Kidney (tissue), 14 donors: ENCODE results near the gene ZFP90. TPM values are rescaled to one million over a fixed set of nuclear protein-coding genes. Genes with fewer than 3 reads are reported as not detected.

Experiments used
- DNase-seq, 5 donors: peaks; one replicate each; pipeline ENCODE4 v3.0.0-alpha.2; 2013 to 2020
- FAIRE-seq: peaks from 2 replicates; lab custom pipeline; 2012; peaks lifted over from hg19 to GRCh38; lab: Jason Lieb, UNC
- H3K27ac ChIP-seq, 2 donors: one replicate each; pipeline ENCODE4 v1.7.0; 2013; ENCODE audit warnings: low read depth in 2 of 2, low read length in 2 of 2, inconsistent platforms in 1 of 2
- H3K27me3 ChIP-seq: one replicate; pipeline ENCODE4 v1.7.1; 2013; ENCODE audit warnings: low read length, inconsistent platforms; ENCODE audit not compliant: control insufficient read depth, insufficient read depth
- H3K36me3 ChIP-seq, 3 donors: one replicate each; pipeline versions ENCODE4 v1.7.0 to v1.7.1; 2013; ENCODE audit warnings: low read length in 3 of 3, control low read depth in 1 of 3, inconsistent platforms in 1 of 3; ENCODE audit not compliant: insufficient read depth in 3 of 3, control insufficient read depth in 2 of 3
- H3K4me1 ChIP-seq, 3 donors: one replicate each; pipeline versions ENCODE4 v1.7.0 to v1.7.1; 2013; ENCODE audit warnings: low read length in 3 of 3, inconsistent platforms in 1 of 3, low read depth in 1 of 3; ENCODE audit not compliant: control insufficient read depth in 2 of 3, insufficient read depth in 2 of 3
- H3K4me3 ChIP-seq, 3 donors: one replicate each; pipeline versions ENCODE4 v1.7.0 to v1.8.1; 2013; ENCODE audit warnings: low read length in 3 of 3, control low read depth in 1 of 3, inconsistent platforms in 1 of 3
- H3K9ac ChIP-seq, 3 donors: one replicate each; pipeline versions ENCODE4 v1.7.0 to v1.7.1; 2013; ENCODE audit warnings: low read length in 3 of 3, control low read depth in 1 of 3, inconsistent platforms in 1 of 3
- H3K9me3 ChIP-seq, 3 donors: one replicate each; pipeline versions ENCODE4 v1.7.0 to v1.7.1; 2013; ENCODE audit warnings: low read length in 3 of 3, control low read depth in 1 of 3, inconsistent platforms in 1 of 3; ENCODE audit not compliant: control insufficient read depth in 2 of 3, insufficient read depth in 1 of 3
- CTCF ChIP-seq: IDR thresholded peaks from 3 replicates; pipeline ENCODE4 v1.5.1; 2012; ENCODE audit warnings: mild to moderate bottlenecking, moderate library complexity, borderline replicate concordance; ENCODE audit not compliant: insufficient read depth; ENCODE audit errors: extremely low read depth
- intact Hi-C: fragments of 100-400 bp; cut with DNase I; formaldehyde crosslinking; loops from one replicate; pipeline ENCODE4 v1.11.1; 2022
- polyA plus RNA-seq: library from polyadenylated mRNA; stranded (reverse); fragments of 350-450 nt; fragmentation: Illumina TruSeq; extraction: RNeasy Lipid Tissue Mini Kit (QIAGEN cat#74804); gene quantifications from one replicate; pipeline ENCODE4 v1.2.3, GENCODE V29; 2014; ENCODE audit warnings: low read depth, low replicate concordance; ENCODE audit not compliant: insufficient read depth
- total RNA-seq: library from RNA; stranded (reverse); fragmentation: NEBNext Ultra II Directional; extraction: Animal tissue kit (Norgen Biotek cat#: 25700); gene quantifications from one replicate; pipeline ENCODE4 v1.2.1, GENCODE V29; 2021
- donor health status: control.
- donor health status: control.
- donor health status: control.
- donor health status: control.
- donor health status: control.
- donor health status: DM: yes; HTN: yes; CAD: no.
- donor health status: Normal renal cell carcinoma (clear cell type).

The ZFP90 gene
- total and polyA plus RNA-seq, 2 donors from 2014 or later: 10.9 to 30.3 TPM

GRCh38 chr16:68617734-68618133 lies 78.6 kb downstream of the ZFP90 start:
- Histone ChIP-seq H3K27ac (no peak overlapping the region), H3K27me3 (no peaks in the 10 kb centered on the region), H3K4me3 (no peak overlapping the region), H3K9ac (no peak overlapping the region), H3K36me3 (no peaks in the 10 kb centered on the region), H3K9me3 (peaks cover 0 to 6% (median 0%) of the 10 kb centered on the region in 3 donors), H3K4me1 (no peaks in the 10 kb centered on the region)
- DNase-seq: no peak
- FAIRE-seq: no peak
- TF ChIP-seq CTCF: no peak
- intact Hi-C loops: no loop called here

Other genes with a start within 250 kb of the ZFP90 start
- 20.3 TPM for gene SLC7A6OS, start 228.3 kb upstream of the ZFP90 start, total RNA-seq
- gene SLC7A6OS, start 228.3 kb upstream of the ZFP90 start, polyA plus RNA-seq: 9.2 TPM
- gene PRMT7, start 228.3 kb upstream of the ZFP90 start, total RNA-seq: 33.7 TPM
- 20.4 TPM for gene PRMT7, start 228.3 kb upstream of the ZFP90 start, polyA plus RNA-seq
- gene SMPD3, start 90.8 kb upstream of the ZFP90 start, total RNA-seq: 0.72 TPM
- 0.28 TPM for gene SMPD3, start 90.8 kb upstream of the ZFP90 start, polyA plus RNA-seq
- 61.3 TPM for gene CDH3, start 106.0 kb downstream of the ZFP90 start, total RNA-seq
- gene CDH3, start 106.0 kb downstream of the ZFP90 start, polyA plus RNA-seq: 9.8 TPM
- 149 TPM for gene CDH1, start 198.0 kb downstream of the ZFP90 start, total RNA-seq
- gene CDH1, start 198.0 kb downstream of the ZFP90 start, polyA plus RNA-seq: 47.0 TPM